GM12892 (cell line): ENCODE results near the gene CLDN6.

Experiments
- POLR2A ChIP-seq: IDR thresholded peaks from 2 replicates; pipeline ENCODE4 v1.6.1; 2011; ENCODE audit warnings: low read depth, low read length, control low read depth
- POLR2AphosphoS5 ChIP-seq: IDR thresholded peaks from 2 replicates; pipeline ENCODE4 v1.6.1; 2011; ENCODE audit warnings: low read depth, low read length, control low read depth

- TF ChIP-seq POLR2A, result no peak
- no peak for TF ChIP-seq POLR2AphosphoS5
Measured at GRCh38 chr16:3046641-3047386, 28.8 kb upstream of the CLDN6 start.
